Adrenal gland (tissue), 12 donors: ENCODE measurements around the gene OR6C65. TPM values are rescaled to one million over a fixed set of nuclear protein-coding genes. Genes with fewer than 3 reads are reported as not detected.
"Not testable (repeated sequence)": the region's sequence is repeated elsewhere in the genome, so short reads cannot be mapped to it uniquely, and the experiment has no call there.

Source experiments
- DNase-seq, 7 donors: peaks; one replicate each; pipeline ENCODE4 v3.0.0-alpha.2; 2019 to 2020
- H3K27ac ChIP-seq, 5 donors: fragments of 200-600 bp; sonication (generic) in 4 of 5; 1 replicate in 3 of 5; 2 replicates in 2 of 5; pipeline versions ENCODE4 v1.5.1 to v1.8.0; 2016 to 2020; ENCODE audit warnings: mild to moderate bottlenecking in 1 of 5
- H3K27me3 ChIP-seq: fragments of 200-600 bp; 2 replicates; pipeline ENCODE4 v1.8.0; 2021
- H3K36me3 ChIP-seq, 2 donors: fragments of 200-600 bp; replicated peaks in 1 of 2; 1 replicate in 1 of 2; 2 replicates in 1 of 2; pipeline versions ENCODE4 v1.5.1 to v1.8.0; 2018 to 2022
- H3K4me1 ChIP-seq, 2 donors: fragments of 200-600 bp; replicated peaks in 1 of 2; 1 replicate in 1 of 2; 2 replicates in 1 of 2; pipeline versions ENCODE4 v1.5.1 to v1.8.0; 2018 to 2021
- H3K4me3 ChIP-seq, 4 donors: fragments of 200-600 bp; sonication (generic) in 3 of 4; one replicate each; pipeline ENCODE4 v1.5.1; 2016 to 2018
- H3K9me3 ChIP-seq, 3 donors: fragments of 200-600 bp; sonication (generic) in 1 of 3; replicated peaks in 1 of 3; 1 replicate in 2 of 3; 2 replicates in 1 of 3; pipeline versions ENCODE4 v1.5.1 to v1.8.0; 2016 to 2021
- POLR2A ChIP-seq, 2 donors: fragments of 450-650 bp; IDR thresholded peaks; one replicate each; pipeline ENCODE4 v1.6.1; 2017; ENCODE audit warnings: antibody characterized with exemption in 2 of 2, mild to moderate bottlenecking in 2 of 2, moderate library complexity in 1 of 2
- WGBS, 4 donors: extraction: QIAGEN DNeasy Blood & Tissue Kit in 2 of 4; methylation state at CpG; one replicate each; pipeline versions ENCODE4 v1.1.5 to v1.1.7; 2013 to 2017; 5-methylcytosine and 5-hydroxymethylcytosine counted together
- intact Hi-C, 2 donors: fragments of 100-400 bp; cut with DNase I; formaldehyde crosslinking; loops; one replicate each; pipeline versions ENCODE4 v1.14.1 to v1.15.0; 2022 to 2023
- polyA plus RNA-seq, 3 donors: library from polyadenylated mRNA; stranded (reverse); fragments of 200-250 nt in 2 of 3; fragments of 350-450 nt in 1 of 3; fragmentation: Illumina TruSeq in 1 of 3; extraction: RNeasy Lipid Tissue Mini Kit (QIAGEN cat#74804) in 1 of 3; gene quantifications; one replicate each; pipeline ENCODE4 v1.2.3, GENCODE V29; 2013 to 2014
- total RNA-seq, 9 donors: library from RNA; depleted of rRNA in 4 of 9; stranded (reverse); fragments of >200 nt in 4 of 9; fragments of 120-200 nt in 1 of 9; fragmentation: NEBNext Ultra II Directional in 1 of 9; extraction: Animal tissue kit (Norgen Biotek cat#: 25700) in 1 of 9; gene quantifications; one replicate each; pipeline versions ENCODE4 v1.1.0 to v1.2.4, GENCODE V29; 2013 to 2023
- TF ChIP-seq, protein P1 (sequence below), 6 experiments: fragments of 450-650 bp in 4 of 6; fragments of 200-600 bp in 2 of 6; sonication (generic) in 1 of 6; IDR thresholded peaks; 1 replicate in 5 of 6; 2 replicates in 1 of 6; pipeline versions ENCODE4 v1.5.1 to v1.8.0; 2016 to 2021; ENCODE audit warnings: antibody characterized with exemption in 6 of 6, mild to moderate bottlenecking in 2 of 6, moderate library complexity in 1 of 6
- donor health status: healthy with polysubstance abuse.
- donor health status: Bipolar disorder and iron deficiency.
- donor health status: DM: yes; HTN: yes; CAD: no.
- donor health status: DM: no; HTN: no; CAD: no.
- donor health status: DM: no; HTN: no; CAD: no.
- donor health status: DM: yes; HTN: yes; CAD: no.

OR6C65 gene
- total and polyA plus RNA-seq, 12 donors, result not detected

- 0 to 7% (median 3%) methylated on average over 1 to 7 of the region's 34 CpGs for WGBS, 4 donors
- H3K36me3 ChIP-seq, H3K4me1 ChIP-seq, H3K27me3 ChIP-seq, H3K27ac ChIP-seq, H3K9me3 ChIP-seq, intact Hi-C loops, DNase-seq, H3K4me3 ChIP-seq: not testable (repeated sequence)
Observed at GRCh38 chr12:55414889-55415288, 14.6 kb downstream of the OR6C65 start.

DNA sequence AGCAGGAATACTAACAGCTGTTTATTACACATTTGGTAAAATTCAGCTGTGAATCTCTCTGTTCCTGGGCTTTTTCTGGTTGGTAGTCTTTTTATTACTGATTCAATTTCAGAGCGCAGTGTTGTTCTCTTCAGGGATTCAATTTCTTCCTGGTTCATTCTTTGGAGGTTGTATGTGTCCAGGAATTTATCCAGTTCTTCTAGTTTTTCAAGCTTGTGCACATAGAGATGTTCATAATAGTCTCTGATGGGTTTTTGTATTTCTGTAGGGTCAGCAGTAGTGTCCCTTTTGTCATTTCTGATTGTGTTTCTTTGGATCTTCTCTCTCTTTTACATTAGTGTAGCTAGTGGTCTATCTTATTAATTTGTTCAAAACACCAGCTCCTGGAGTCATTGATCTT lies 16.6 kb downstream of the OR6C65 start:
- H3K9me3 ChIP-seq, result no peaks in the 10 kb centered on the region
- no peaks in the 10 kb centered on the region for H3K4me1 ChIP-seq
- H3K4me3 ChIP-seq, result no peak overlapping the region
- H3K36me3 ChIP-seq, result no peaks in the 10 kb centered on the region
- DNase-seq, result no peak
- no peak overlapping the region for H3K27ac ChIP-seq
- TF ChIP-seq, protein P1, sequence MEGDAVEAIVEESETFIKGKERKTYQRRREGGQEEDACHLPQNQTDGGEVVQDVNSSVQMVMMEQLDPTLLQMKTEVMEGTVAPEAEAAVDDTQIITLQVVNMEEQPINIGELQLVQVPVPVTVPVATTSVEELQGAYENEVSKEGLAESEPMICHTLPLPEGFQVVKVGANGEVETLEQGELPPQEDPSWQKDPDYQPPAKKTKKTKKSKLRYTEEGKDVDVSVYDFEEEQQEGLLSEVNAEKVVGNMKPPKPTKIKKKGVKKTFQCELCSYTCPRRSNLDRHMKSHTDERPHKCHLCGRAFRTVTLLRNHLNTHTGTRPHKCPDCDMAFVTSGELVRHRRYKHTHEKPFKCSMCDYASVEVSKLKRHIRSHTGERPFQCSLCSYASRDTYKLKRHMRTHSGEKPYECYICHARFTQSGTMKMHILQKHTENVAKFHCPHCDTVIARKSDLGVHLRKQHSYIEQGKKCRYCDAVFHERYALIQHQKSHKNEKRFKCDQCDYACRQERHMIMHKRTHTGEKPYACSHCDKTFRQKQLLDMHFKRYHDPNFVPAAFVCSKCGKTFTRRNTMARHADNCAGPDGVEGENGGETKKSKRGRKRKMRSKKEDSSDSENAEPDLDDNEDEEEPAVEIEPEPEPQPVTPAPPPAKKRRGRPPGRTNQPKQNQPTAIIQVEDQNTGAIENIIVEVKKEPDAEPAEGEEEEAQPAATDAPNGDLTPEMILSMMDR (IDR thresholded peaks at IDR 0.05), result no peak
- no peak for TF ChIP-seq POLR2A (IDR thresholded peaks at IDR 0.05)
- WGBS, 4 donors, result 37 to 100% (median 97%) methylated on average over 1 of the region's 1 CpG
- H3K27me3 ChIP-seq, result no peaks in the 10 kb centered on the region
- intact Hi-C loops, result no loop called here

- WGBS, 4 donors, result 82 to 90% (median 85%) methylated on average over 2 of the region's 2 CpGs
- TF ChIP-seq, protein P1 (IDR thresholded peaks at IDR 0.05), result no peak
- no peaks in the 10 kb centered on the region for H3K9me3 ChIP-seq
- H3K4me3 ChIP-seq, result no peak overlapping the region
- H3K4me1 ChIP-seq, result no peaks in the 10 kb centered on the region
- DNase-seq, result no peak
- no peak overlapping the region for H3K27ac ChIP-seq
- no peaks in the 10 kb centered on the region for H3K36me3 ChIP-seq
- no peaks in the 10 kb centered on the region for H3K27me3 ChIP-seq
- intact Hi-C loops, result no loop called here
Observed at GRCh38 chr12:55420307-55420962, 20.1 kb downstream of the OR6C65 start.

- Histone ChIP-seq H3K4me1 (no peaks in the 10 kb centered on the region), H3K27ac (no peak within 1 kb of the TSS), H3K27me3 (no peaks in the 10 kb centered on the region), H3K36me3 (no peaks in the 10 kb centered on the region), H3K4me3 (no peak within 1 kb of the TSS), H3K9me3 (no peaks in the 10 kb centered on the region)
- TF ChIP-seq POLR2A (IDR thresholded peaks at IDR 0.05), result no peak
- TF ChIP-seq, protein P1 (IDR thresholded peaks at IDR 0.05), result no peak
- 73 to 92% (median 81%) methylated on average over 4 of the region's 4 CpGs for WGBS, 4 donors
- DNase-seq, result no peak
- intact Hi-C loops, result no loop called here
Observed at GRCh38 chr12:55425954-55426353, 25.6 kb downstream of the OR6C65 start, which contains the start of gene OR6C76. TSS of gene OR6C76 (plus strand) at chr12:55426254. CDS start at chr12:55426254, 0 bp downstream.
